Measurements from ENCODE around the gene APOBEC3F.
"Not testable (repeated sequence)": the region's sequence is repeated elsewhere in the genome, so short reads cannot be mapped to it uniquely, and the experiment has no call there.

The APOBEC3F gene

DNA sequence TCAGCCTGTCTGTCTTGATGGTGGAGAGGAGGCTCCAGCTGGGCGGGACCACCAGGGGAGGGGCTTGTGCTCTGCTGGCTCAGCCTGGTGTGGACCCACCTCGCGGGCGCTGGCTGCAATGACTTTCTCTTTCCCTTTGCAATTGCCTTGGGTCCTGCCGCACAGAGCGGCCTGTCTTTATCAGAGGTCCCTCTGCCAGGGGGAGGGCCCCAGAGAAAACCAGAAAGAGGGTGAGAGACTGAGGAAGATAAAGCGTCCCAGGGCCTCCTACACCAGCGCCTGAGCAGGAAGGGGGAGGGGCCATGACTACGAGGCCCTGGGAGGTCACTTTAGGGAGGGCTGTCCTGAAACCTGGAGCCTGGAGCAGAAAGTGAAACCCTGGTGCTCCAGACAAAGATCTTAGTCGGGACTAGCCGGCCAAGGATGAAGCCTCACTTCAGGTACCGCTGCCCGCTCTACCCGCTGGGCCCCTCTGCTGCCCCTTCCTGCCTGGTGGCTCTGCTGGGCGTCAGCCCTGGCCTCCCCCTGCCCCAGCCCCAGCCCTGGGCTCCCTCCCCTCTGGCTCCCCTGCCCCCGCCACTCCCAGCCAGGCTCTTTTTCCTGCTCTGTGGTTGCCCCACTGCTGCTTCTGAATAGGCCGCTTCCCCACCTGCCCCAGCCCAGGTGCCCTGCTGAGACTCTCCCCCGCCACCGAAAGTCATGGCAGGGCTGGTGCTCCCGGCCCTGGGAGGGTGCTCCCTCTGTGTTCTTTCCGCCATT, at the start of gene APOBEC3F:
APOBEC3F (plus strand) TSS at position 327 of the 759 bp plus-strand sequence; CDS start at position 424, 97 bp downstream.
- peak; percentile 60 for DNase-seq (ENCODE audit: low read depth)

- not testable (repeated sequence) for DNase-seq (ENCODE audit: low read depth)
Observed at GRCh38 chr22:38992871-38993371, 47.7 kb upstream of the APOBEC3F start.

- no peak for DNase-seq (ENCODE audit: low read depth)
Observed at GRCh38 chr22:38996105-38996504, 44.6 kb upstream of the APOBEC3F start.

- DNase-seq (ENCODE audit: low read depth): no peak
Observed at GRCh38 chr22:38997518-38997917, 43.1 kb upstream of the APOBEC3F start.

DNA sequence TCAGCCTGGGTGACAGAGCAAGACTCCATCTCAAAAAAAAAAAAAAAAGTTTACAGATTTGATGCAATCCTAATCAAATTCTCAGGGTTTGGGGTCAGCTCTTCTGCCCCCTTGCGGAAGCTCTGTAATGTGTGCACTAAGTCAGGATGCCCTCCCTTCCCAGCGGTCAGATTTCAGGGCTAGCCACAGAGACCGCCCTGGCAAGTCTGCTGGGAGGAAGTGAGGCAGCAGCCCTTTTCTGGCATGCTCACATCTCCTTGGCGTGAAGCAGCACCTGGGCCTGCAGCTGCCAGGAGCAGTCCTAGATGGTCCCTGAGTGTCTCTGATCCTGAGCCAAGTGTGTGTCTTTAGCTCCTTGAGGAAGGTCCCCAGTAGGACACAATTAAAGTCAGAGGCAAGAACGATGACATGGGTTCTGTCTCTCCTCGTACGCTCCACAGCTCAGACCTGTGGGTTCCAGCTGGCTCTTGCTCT, 37.5 kb upstream of the APOBEC3F start:
- DNase-seq (ENCODE audit: low read depth): peak; percentile 59

DNA sequence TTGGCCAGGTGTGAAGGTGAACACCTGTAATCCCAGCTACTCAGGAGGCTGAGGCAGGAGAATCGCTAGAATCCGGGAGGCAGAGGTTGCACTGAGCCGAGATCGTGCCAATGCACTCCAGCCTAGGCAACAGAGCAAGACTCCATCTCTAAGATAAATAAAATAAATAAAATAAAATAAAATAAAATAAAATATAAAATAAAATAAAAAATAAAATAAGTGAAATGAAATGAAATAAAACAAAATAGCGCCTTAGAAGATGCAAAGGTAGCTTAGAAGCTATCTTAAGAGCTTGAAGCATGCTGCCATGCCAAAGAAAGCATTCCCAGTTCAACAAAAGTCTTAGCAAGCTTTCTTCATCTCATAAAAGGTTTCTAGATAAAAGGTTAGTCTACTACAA, 33.5 kb upstream of the APOBEC3F start:
- no peak for DNase-seq (ENCODE audit: low read depth)

GRCh38 chr22:39008271-39008850, 32.3 kb upstream of the APOBEC3F start:
- DNase-seq (ENCODE audit: low read depth): not testable (repeated sequence)

GRCh38 chr22:39010946-39011345, 29.7 kb upstream of the APOBEC3F start:
- DNase-seq (ENCODE audit: low read depth): no peak

DNA sequence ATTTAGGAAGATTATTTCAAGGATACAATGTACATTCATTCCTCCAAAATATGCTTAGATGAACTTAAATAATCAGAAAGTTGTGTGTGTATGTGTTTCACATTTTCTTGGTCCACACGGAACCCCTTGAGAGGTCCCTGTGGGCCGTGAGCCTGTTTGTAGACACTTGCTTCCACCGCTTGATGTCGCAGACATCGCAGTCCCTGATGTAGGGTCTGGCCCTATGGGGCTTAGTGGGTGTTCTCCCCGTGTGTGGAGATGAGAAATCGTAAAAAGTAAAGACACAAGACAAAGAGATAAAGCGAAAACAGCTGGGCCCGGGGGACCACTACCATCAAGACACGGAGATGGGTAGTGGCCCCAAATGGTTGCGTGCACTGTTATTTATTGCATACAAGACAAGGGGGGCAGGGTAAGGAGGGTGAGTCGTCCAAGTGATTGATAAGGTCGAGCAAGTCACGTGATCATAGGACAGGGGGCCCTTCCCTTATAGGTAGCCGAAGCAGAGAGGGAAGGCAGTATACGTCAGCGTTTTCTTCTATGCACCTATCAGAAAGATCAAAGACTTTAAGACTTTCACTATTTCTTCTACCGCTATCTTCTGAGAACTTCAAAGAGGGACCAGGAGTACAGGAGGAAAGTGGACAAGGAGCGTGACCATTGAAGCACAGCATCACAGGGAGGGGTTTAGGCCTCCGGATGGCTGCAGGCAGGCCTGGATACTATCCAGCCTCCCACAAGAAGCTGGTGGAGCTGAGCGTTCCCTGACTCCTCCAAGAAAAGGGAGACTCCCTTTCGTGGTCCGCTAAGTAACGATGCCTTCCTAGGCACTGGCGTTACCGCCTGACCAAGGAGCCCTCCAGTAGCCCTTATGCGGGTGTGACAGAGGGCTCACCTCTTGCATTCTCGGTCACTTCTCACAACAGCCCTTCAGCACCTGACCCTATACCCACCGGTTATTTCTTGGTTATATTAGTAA, 27.8 kb upstream of the APOBEC3F start:
- no peak for DNase-seq (ENCODE audit: low read depth)

DNA sequence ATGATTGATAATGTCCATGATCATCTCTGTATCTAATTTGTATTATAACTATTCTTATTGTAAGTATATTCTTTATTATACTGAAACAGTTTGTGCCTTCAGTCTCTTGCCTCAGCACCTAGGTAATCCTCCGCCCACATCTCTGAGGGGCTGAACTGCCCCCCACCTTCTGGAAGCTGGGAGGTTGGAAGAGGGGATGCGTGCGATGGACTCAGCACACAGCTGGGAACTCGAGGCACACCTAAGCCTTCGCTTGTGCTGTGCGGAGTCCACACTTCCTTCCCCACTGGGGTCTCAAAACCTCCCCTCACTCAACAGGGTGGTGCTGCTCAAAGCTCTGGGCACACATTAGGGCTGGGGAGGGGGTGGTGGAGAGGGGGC, 27.1 kb upstream of the APOBEC3F start:
- DNase-seq (ENCODE audit: low read depth): not testable (repeated sequence)

- peak; percentile 69 for DNase-seq (ENCODE audit: low read depth)
Observed at GRCh38 chr22:39013942-39014722, 26.5 kb upstream of the APOBEC3F start, which contains the start of gene APOBEC3C. Gene APOBEC3C, plus strand, starts transcription at chr22:39014257. Its CDS starts 106 bp downstream, at chr22:39014363.

DNA sequence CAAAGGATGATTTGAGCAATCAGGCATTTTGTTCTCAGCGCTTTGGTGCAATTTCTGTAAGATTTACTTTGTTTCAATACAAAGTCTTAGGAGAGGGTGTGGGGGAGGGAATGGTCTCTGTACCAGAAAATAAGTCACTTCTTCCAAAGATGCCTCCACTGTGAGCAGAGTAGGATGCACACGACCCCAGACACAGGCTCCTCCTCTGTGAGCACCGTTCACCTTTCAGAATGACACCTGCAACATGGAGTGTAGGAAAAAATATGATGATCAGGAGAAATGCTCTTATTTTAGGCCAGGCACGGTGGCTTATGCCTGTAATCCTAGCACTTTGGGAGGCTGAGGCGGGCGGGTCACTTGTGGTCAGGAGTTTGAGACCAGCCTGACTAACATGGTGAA, 25.9 kb upstream of the APOBEC3F start:
- DNase-seq (ENCODE audit: low read depth): not testable (repeated sequence)

GRCh38 chr22:39016592-39016991, 24.1 kb upstream of the APOBEC3F start:
- no peak for DNase-seq (ENCODE audit: low read depth)

- no peak for DNase-seq (ENCODE audit: low read depth)
Observed at GRCh38 chr22:39017596-39018365, 22.9 kb upstream of the APOBEC3F start.

- DNase-seq (ENCODE audit: low read depth): not testable (repeated sequence)
Observed at GRCh38 chr22:39020021-39020651, 20.5 kb upstream of the APOBEC3F start.

DNA sequence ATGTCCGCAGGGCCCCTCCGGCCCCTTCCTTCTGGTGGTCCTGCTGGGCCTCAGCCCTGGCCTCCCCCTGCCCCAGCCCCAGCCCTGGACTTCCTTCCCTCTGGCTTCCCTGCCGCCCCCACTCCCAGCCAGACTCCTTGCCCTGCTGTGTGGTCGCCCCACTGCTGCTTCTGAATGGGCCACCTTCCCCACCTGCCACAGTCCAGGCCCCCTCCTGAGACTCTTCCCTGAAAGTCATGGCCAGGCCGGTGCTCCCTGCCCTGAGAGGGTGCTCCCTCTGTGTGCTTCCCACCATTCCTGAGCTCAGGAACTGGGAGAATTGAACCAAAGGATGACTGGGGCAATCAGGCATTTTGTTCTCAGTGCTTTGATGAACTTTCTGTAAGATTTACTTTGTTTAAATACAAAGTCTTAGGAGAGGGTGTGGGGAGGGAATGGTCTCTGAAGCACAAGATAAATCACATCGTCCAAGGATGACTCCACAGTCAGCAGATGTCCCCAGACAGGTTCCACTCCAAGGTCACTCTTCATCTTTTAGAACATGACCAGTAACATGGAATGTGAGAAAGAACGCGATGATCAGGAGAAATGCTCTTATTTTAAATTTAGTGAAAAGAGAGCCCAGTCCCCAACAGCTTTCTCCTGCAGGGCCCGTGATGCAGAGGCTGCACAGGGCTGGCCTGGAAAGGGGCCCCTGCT, 19.0 kb upstream of the APOBEC3F start:
- no peak for DNase-seq (ENCODE audit: low read depth)

- no peak for DNase-seq (ENCODE audit: low read depth)
Observed at GRCh38 chr22:39024519-39025308, 15.9 kb upstream of the APOBEC3F start.

DNA sequence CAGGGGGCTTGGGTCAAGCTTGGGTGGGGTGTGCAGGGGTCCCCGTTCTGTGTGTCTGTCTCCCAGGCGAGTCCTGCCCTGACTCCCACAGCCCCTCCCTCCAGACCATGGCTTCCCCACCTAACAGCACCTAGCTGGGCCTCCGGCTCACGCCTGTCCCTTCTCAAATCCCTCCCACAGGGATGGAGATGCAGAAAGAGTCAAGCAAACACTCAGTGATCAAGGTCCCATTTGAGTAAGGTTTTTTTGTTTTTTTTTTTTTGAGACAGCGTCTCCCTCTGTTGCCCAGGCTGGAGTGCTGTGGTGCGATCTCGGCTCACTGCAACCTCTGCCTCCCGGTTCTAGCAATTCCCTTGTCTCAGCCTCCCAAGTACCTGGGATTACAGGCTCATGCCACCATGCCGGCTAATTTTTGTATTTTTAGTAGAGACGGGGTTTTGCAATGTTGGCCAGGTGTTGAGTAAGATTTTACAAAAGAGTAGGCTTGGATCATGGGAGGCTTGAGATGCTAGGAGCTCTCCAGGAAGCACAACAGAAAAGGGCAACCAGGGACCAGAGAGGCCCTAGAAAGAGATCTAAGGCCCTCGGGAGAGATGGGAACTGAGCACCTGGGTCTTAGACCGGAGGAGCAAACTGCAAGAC, 14.0 kb upstream of the APOBEC3F start:
- DNase-seq (ENCODE audit: low read depth): no peak

Measured in activated T-helper 9 cell treated with anti-CD3 and anti-CD28 coated beads, Interleukin-2, amount 50 U/mL, for 16 hours (primary cell).